Tongue (tissue), 2 donors: Measurements from ENCODE around the gene CAND2. TPM values are rescaled to one million over a fixed set of nuclear protein-coding genes. Genes with fewer than 3 reads are reported as not detected.

Source experiments
- DNase-seq: peaks from one replicate; pipeline ENCODE4 v3.0.0-alpha.2; 2015
- total RNA-seq: library from RNA; depleted of rRNA; stranded (reverse); fragments of >200 nt; gene quantifications from one replicate; pipeline ENCODE4 v1.2.3, GENCODE V29; 2014

The CAND2 gene
- total RNA-seq: 58.5 TPM

DNA sequence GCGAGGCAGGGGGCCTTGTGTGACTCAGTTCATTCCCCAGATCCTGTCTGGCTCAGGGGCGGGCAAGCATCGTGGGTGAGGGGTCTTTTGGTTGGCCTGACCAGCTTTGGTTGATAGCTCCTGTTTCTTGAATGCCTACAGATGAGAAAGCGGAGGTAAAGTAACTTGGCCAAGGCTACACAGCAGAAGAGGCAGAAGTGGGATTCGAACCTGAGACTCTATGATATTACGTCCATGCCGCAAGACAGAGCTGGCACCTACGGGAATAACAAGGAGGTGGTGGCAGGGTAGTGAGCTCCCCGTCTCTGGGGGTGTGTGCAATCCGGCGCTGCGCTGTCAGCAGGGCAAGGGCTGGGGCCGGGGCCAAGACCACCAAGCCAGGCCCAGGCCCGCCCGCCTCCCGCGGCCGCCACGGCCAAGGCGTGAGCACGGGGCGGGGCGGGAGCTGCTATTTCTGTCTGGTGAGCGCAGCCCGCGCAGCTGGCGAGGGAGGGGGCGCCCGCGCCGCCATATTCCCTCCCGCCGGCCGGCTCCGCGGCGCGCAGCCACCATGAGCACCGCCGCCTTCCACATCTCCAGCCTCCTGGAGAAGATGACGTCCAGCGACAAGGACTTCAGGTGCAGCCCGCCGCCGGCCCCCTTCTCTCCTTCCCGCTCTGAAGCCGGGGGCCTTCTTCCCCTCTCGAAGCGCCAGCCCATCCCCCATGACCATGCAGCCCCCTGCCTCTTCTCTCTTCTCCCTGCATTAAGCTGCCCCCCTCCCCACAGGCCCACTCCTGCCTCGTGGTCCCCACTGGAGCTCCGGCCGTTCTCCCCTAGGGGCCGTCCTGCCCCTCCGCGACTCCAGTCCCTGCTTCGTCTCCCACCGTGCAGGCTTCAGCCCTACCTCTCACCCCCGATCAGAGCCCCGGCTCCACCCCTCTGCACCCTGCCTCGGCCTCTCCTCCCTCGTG, at the start of gene CAND2:
Gene CAND2 (plus strand): TSS at position 510 of the 953 bp plus-strand sequence. CDS start 41 bp downstream, at position 551.
- DNase-seq: peak; percentile 91

DNA sequence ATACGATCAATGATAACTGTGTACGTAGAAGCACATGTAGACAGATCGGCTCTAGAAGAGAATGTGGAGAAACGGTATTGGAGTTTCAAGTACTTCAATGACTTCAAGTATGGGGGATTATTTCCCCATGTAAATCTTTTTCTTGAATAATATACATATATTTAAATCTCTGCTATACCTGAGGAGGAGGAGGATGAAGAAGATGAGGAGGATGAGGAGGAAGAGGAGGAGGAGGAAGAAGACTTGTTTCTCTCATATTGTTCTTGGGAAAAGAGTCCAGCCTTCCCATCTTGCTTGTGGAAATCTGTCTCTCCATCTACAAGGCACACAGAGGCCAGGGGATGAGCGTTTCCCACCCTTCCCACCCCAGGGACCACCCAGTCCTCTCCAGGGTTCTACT, 48.0 kb upstream of the CAND2 start:
- DNase-seq: no peak

DNA sequence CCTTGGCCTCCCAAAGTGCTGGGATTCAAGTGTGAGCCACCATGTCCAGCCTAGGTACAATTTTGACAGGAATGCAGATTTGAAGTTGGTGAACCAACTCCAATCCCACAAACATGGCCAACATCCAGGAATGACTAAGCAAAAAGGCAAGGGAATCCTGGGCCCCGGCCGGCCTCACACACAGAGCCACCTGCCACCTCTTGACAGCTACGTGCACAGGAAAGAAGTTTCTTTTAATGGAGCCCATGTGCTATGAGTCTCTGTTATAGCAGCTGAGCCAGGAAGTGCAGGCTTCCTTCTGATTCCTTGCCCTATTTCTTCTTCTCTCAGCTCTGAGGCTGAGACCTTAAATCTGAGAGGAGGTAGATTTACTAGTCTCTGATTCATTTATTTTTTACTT, 46.3 kb upstream of the CAND2 start:
- DNase-seq: peak; percentile 72

DNA sequence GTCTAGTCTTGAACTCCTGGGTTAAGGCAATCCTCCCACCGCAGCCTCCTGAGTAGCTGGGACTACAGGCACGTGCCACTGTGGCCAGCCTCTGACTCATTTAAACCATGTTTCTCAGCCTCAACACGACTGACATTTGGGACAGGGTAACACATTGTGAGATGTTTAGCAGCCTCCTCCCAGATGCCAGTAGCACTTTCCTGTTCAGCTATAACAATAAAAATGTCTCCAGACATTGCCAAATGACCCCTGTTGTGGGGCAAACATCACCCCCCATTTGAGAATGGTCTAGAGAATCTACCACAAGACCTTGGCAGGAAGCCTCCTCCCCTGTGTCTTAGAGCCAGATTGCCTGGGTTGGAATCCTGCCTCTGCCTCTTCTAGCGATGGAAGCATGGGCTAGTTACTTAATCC, 45.8 kb upstream of the CAND2 start:
- no peak for DNase-seq

DNA sequence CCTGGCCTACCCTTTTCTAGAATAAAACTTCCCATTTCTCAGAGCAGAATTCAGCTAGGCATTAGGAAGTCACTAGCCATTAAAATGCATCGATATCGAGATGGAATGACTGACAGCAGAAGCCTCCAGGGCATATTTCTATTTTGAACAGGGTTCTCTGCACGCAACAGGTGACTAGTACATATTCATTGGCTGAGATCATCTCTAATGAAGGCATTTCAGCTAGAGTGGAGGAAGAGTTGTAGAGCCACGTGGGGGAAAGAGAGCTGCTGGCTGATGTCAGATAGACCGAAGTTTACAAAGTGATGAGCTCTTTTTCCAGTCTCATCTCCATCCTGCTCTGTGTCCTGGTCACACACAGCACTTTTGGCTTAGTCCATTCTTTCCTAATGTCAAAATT, 44.9 kb upstream of the CAND2 start:
- DNase-seq: peak; percentile 54

DNA sequence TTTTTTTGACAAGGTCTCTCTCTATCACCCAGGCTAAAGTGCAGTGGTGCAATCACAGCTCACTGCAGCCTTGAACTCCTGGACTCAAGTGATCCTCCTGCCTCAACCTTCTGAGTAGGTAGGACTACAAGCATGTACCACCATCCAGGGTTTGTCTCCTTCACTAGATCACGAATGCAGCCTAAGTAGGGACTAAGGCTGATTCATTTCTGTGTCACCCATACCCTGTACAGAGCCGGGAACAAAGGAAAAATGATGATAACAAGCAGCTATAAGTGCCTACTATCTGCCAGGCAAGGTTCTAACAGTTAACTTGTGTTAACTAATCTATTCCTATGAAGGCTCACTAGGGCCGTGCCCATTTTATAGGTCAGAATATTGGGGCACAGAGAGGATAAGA, 44.4 kb upstream of the CAND2 start:
- DNase-seq: no peak

DNA sequence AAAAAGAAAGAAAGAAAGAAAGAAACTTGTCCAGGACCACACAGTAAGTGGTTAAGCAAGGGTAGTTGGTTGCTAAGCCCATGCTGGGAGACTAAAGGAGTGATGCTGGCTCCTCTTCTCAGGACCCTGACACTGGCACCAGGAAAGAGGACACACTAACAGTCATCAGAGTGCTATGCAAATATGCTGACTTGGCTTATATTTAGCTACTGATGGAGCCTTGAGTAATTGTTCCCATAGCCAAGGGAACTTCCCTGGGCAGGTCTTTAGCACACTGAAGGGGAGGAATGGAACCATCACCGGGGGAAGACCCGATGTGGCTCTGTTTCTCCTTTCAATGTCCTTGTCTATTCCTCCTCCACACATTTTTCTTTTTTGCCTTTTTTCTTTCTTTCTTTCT, 43.7 kb upstream of the CAND2 start:
- no peak for DNase-seq

DNA sequence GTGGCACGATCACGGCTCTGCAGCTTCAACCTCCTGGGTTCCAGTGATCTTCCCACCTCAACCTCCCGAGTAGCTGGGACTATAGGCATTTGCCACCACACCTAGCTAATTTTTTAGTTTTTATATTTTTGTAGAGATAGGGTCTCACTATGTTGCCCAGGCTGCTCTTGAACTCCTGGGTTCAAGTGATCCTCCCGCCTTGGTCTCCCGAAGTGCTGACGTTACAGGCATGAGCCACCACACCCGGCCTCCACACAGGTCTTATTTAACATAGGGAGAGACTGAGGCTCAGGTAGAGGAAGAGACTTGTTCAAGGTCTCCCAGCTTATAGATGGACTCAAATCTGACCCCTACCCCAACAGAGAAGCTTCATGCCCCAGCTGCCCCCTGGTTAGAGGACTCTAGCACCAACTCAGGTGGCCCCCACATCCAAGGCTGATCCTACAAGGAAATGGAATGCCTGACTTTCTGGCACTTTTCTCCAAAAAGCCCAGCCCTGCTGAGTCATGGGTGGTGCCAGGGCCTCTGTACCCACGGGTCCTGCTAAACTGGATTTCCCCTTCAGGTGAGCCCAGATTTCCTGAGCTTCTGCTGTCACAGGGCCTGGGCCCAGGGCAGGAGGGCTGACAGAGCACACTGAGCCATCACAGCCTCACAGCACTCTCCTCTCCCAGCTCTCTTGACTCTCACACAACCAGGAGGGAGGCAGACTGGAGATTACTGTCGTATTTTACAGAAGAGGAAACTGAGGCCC, 43.0 kb upstream of the CAND2 start:
- no peak for DNase-seq

DNA sequence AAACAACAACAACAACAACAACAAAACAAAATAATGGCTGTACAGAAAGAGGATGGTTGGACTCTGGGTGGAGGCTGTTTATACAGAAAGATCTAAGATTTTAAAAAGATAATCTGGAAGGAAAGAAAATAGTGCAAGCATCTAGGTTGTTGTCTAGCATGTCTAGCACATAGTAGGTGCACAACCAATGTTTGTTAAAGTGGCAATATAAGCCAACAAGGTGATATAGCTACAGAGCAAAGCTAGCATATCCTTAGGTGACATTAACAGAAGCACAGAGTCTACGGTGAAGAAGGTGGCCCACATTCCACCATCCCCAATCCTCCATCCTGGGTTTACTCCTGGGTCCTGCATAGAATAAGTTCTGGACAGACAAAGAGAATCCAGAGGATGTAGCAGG, 42.2 kb upstream of the CAND2 start:
- no peak for DNase-seq

DNA sequence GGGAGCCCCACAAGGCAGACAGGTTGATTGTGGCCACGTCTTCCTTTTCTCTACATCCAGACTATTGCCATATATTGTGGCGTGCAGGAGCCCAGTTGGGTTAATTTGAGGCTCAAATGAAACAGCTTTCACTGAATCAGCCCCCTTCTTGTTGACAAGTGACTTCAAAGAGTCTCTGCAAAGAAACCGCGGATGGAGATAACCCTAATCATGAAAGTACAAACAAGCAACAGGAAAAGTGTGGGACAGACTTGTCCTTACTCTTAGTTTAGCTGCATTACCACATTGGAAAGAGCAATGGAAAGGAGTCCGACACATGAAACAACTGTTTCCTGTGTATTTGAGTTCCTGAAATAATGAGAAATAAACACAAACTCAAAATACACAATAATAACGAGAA, 40.7 kb upstream of the CAND2 start:
- DNase-seq: no peak

DNA sequence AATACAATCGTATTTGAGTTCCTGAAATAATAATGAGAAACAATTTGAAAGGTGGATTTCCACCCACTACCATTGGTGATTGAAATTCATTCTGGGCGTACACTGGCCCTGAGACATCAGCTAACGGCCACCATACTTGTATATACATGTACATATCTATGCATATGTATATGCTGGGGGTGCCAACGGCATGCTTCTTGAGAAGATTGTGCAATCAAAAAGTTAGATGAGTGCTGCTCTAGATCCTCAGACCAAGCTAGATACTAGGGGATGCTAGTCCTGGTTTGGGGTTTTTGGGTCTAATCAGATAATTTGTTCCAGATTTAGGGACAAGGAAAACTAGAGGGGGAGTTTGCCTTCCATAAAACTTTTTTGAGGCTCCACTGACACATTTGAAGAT, 40.3 kb upstream of the CAND2 start:
- DNase-seq: no peak

DNA sequence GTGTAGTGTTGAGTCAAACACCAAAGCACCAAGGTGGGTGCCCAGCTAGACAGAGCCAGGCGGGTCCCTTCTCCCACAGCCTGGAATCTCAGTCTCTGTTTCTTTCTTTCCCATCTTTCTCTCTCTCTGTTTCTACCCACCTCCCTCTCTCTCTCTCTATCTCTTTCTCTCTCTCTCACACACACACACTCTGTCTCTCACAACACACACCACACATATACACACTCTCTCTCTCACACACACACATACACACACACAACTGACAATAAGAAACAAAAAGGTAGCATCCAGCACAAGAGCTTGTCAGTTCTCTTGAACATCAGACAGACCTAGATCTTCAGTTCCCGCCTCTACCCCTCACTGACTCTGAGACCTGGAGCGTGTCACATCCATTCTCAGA, 39.8 kb upstream of the CAND2 start:
- no peak for DNase-seq

DNA sequence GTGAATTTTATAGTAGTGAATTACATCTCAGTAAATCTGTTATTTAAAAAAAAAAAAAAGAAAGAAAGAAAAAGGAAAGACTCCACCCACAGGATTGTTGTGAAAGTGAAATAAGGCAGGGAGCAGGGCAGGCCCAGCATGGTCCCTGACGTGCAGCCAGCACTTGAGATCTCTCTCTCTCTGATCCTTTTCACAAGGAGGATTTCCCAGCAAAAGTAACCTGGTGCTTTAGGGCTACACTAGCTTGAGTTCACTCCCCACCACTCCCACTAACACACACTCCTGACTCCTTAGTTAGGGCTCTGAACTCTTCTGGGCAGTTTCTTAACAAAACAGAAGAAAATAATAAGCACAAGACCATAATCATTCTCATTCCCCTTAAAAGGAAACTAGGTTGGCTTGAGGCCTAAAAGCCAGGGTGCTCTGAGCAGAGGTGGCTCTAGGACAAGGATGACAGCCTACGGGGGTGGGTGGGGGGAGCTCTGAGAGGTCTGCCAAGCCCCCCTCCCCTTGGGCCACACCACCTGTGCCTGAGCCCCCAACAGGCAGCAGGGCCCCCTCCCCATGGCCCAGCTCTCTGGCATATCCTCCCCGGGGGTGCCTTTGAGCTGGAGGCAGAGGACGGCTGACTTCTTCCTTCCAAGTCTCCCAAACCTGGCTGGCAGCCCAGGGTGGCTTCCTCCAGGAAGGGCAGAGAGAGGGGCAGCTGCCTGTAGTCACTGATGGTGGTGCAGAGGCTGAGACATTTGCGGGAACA, 38.3 kb upstream of the CAND2 start:
- DNase-seq: peak; percentile 60

DNA sequence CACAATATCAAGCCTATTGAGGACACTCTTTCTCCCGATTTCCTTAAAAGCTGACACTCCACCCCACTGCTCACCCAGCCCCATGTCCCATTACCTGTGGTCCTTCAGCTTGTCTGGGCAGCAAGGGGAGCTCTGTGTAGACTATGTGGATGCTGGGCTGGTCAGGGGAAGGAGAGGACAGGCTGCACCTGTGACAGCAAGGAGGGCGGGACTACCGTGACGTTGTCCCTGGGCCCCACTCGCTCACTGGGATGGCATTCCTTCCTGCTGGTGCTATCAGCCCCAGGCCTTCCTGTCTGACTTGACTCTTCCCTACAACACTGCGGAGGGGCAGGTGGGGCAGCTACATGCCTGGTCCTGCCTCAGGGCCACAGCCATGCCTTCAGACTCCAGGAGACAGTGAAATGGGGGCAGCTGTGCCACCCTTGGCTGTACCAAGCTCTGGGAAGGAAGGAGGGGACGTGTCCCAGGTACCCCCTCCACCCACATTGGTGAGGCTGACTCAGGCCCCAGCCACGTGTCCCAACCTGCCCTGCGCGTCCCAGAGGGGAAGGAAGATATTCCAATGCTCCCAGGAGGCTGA, 37.3 kb upstream of the CAND2 start, which contains the start of gene TMEM40:
Gene TMEM40 (minus strand): TSS at position 163 of the 583 bp plus-strand sequence. CDS start 9,427 bp downstream, outside the sequence.
- DNase-seq: peak; percentile 69

DNA sequence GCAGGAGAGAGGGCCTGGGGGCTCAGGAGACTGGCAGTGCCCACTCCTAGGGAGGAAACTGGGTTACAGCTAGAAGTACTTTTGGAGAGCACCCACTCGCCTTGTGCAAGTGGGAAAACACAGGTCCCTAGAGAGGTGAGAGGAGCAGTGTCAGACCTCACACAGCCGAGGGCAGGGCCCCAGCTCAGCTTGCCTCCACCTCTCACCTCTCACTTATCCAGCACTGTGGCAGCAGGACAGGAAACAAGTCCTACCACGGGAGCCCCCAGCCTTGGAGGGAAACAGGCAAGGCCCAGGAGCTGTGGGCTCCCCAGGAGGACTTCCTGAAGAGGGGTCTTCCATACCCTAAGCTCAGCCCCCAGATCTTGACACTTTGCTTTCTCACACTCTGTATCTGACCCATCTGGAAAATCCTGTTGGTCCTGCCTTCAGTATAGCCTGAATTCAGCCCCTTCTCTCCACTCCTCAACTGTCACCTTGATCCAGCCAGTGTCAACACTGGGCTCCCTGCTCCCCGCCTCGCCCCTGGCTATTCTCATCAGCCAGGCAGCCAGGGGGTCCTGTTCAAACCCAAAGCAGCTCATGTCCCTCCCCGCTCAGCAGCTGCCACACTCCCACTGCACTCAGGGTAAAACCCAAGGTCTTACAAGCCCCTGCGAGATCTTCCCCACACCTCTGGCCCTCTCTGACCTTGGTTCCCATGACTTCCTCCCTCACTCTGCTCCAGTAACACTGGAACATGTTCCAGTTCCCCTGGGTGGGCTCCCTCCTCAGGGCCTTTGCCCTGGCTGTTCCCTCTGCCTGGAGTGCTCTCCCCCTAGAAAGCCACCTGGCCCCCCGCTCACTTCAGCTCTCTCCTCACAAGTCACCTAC, 36.6 kb upstream of the CAND2 start:
- DNase-seq: no peak

DNA sequence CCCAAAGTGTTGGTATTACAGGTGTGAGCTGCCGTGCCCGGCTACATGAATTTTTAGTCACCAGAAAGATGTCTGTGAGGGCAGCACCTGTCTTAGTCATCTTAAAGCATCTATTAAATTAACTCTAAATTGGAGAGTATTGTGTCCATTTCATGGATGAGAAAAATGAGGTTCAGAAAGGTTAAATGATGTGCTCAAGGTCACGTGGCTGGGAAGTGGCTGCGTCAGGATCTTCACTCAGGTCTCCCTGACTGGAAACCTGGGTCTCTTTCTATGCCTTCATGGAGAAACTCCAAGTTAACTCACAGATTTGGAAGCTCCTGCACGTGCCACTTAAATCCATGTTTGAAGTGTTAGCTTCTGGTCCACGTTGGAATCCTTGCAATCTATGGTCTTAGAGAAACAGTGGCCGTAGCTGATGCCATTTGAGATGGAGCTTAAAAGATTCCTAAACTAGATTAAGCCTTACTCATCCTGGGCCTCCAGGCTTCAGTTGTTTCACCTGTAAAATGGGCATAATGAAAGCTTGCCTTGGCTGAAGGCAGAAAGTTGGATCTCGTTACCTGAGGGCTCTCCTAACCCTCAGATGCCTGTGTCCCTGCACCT, 32.2 kb upstream of the CAND2 start:
- DNase-seq: no peak

DNA sequence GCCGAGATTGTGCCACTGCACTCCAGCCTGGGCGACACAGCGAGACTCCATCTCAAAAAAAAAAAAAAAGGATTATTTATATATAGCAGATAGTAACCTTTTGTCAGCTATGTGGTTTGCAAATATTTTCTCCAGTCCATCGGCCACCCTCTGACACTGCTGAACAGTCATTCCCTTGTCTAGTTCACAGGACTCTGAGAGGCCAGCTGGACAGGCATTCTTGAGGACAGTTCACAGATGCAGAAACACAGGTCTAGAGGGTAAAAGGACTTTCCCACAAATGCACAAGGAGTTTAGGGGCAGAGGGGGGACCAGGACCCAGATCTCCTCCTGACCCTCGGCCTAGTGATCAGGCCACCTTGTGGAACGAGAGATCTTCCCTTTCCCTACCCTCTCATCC, 29.9 kb upstream of the CAND2 start:
- no peak for DNase-seq

DNA sequence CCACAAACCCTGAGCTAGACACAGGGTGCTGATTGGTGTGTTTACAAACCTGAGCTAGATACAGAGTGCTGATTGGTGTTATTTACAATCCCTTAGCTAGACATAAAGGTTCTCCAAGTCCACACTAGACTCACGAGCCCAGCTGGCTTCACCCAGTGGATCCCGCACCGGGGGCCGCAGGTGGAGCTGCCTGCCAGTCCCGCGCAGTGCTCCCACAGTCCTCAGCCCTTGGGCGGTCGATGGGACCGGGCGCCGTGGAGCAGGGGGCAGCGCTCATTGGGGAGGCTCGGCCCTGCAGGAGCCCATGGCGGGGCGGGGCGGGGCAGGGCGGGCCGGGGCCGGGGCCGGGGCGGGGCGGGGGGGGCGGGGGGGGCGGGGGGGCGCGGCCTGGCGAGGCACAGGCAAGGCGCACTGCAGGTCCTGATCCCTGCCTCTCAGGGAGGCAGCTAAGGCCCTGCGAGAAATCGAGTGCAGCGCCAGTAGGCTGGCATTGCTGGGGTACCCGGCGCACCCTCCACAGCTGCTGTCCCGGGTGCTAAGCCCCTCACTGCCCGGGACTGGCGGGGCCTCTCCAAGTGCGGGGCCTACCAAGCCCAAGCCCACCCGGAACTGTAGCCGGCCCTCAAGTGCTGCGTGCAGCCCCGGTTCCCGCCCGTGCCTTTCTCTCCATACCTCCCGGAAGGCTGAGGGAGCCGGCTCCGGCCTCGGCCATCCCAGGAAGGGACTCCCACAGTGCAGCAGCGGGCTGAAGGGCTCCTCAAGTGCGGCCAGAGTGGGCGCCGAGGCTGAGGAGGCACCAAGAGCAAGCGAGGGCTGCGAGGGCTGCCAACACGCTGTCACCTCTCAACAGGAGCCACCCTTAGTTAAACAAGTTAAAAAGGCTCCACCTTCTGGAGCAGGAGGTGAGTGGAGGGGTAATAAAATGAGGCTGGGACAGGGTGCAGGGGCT, 27.6 kb upstream of the CAND2 start:
- DNase-seq: no peak

DNA sequence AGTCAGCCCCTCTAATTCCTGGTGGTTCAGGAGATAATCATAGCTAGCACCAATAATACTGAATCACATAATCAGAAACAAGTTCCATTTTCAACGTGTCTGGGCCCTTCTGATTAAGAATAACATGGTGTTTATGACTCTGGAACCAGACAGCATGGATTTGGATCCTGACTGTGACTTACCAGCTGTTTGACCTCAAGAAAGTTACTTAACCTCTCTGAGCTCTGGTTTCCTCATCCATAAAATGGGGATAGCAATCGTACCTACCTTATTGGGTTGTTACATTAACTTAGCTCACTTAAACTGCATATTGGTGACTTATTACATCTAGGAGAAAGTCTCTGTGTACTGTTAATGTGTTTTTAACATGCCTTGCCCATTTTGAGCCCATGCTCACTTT, 26.7 kb upstream of the CAND2 start:
- no peak for DNase-seq
